Left ventricle myocardium superior (tissue), 1 donor: ENCODE measurements around the gene SPSB1. TPM values are rescaled to one million over a fixed set of nuclear protein-coding genes. Genes with fewer than 3 reads are reported as not detected.

Experiments used
- ATAC-seq: fragments of 200-7000 bp; cut with Tn5 transposase; one replicate; pipeline ENCODE4 v1.9.1; 2020; ENCODE audit warnings: mild to moderate bottlenecking, moderate library complexity
- DNase-seq: peaks from one replicate; pipeline ENCODE4 v3.0.0-alpha.2; 2020
- intact Hi-C: fragments of 100-400 bp; cut with micrococcal nuclease; formaldehyde crosslinking; loops from one replicate; pipeline ENCODE4 v1.11.0; 2022
- total RNA-seq: library from RNA; stranded (reverse); fragmentation: NEBNext Ultra II Directional; extraction: Animal tissue kit (Norgen Biotek cat#: 25700); gene quantifications from one replicate; pipeline ENCODE4 v1.2.1, GENCODE V29; 2021
- donor health status: DM: no; HTN: yes; CAD: no; lungs with severe emphysema.

The SPSB1 gene
- total RNA-seq, 1 donor from 2014 or later, result 13.1 TPM

DNA sequence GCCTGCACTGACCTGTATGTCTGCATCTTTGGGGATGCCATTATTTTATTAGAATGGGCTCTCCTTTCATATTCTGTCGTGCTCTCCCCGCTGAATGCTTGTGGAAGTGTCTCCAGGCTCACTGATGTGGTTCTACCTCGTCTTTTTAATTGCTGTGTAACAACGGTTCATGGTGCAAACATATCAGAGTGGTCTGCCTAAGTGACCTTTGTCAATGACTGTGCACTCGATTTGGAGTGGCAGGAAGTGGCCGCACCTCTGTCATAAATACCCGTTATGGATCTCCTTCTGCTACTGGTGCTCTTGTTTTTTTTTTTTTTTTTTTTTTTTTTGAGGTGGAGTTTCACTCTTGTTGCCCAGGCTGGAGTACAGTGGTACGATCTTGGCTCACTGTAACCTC, 38.3 kb downstream of the SPSB1 start:
- ATAC-seq (no peak), DNase-seq (no peak)
- intact Hi-C loops, result no loop called here

DNA sequence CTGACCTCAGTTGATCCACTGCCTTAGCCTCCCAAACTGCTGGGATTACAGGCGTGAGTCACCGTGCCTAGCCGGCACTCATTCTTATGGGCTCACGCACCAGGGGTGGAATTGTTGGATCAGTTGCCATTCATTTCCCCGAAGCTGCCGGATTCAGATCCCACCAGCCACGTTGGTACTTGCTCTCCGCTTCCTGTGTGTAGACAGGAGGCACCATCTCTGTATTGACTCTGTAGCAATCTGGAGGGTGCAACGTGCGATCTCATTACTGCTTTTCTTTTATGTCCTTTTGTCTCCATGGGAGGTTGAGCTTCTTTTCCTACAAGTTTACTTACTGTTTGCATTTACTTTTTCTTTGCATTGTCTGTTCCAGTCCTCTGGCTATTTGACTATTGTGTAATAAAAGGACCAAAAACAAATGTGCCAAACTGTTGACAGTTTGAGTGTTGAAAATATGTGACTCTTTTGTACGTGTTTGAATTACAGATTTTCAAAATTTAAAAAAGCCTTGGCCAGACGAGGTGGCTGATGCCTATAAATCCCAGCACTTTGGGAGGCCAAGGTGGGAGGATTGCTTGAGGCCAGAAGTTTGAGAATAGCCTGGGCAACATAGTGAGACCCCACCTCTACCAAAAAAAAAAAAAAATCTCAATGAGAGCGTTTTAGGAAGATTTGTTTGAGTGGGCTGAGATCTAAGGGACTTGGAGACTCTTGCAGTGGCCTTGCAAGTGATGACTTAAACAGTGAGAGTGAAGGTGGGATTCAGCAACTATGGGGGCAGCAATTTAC, 39.1 kb downstream of the SPSB1 start:
- DNase-seq, result no peak
- intact Hi-C loops, result no loop called here
- ATAC-seq, result no peak

DNA sequence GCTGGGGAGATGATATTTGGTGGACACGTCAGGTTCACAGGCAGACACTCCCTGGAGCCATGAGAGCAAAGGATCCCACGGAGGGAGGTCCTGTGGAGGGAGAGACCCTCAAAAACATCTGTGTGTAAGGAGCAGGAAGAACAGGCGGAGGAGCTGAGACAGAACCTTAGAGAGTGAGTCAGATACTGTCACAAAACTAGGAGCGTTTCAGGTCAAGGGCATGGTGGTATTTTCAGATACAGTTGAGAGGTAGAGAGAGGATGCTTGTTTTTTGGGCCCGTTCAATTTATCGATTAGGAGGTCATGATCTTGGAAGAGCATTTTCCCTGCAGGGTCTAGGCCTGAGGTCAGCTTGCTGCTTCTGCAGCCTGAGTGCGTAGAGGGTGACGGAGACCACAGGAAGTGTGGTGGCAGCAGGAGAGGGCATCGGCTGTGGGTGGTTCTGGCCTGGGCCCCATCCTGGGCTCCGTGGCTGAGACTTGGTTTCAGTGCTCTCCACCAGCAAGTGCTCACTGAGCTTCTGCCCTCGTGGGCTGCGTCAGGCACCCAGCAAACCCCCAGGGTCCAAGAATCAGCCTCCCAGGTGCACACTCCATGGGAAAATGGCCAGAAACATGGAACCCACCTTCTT, 39.9 kb downstream of the SPSB1 start:
- ATAC-seq, result no peak
- intact Hi-C loops, result no loop called here
- DNase-seq, result no peak

DNA sequence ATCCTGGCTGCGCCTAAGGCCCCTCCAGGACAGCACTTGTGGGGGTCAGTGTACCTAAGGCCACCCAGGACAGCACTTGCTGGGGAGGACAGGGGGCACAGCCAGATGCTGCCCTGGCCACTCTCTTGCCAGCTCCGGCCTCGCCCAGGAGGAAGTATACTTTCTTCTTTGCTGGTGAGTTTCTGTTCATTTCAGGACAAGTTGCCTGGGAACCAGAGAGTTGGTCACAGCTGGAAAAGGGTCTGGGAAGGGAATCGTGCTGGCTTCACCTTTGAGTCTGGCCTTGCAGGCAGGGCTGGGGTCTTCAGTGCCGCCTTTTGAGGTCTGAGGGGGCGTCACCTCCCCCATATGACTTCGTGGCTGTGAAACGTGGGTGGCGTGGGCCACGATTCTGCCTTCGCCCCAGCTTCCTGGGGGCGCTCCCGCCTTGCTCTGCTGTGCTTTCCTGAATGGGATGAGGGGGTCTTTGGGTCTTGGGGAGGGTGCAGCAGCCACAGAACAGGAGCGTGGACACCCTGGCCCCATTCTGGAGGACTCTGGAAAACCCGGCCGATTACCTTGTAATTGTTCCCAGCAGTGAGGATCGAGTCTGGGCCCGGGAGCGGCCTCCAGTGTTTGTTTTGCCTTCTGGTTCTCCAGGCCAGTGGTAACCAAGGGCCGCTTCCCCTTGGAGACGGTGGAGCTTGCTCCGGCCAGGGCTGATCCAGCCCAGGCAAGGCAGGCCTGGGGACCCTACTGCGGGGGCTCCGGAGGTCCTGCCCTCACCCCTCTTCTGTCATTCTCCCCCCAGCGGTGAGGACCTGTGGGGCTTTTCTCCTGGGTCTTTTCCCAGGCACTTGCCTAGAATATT, 45.9 kb downstream of the SPSB1 start:
- DNase-seq (no peak), ATAC-seq (peak; percentile 57)
- intact Hi-C loops, result no loop called here

DNA sequence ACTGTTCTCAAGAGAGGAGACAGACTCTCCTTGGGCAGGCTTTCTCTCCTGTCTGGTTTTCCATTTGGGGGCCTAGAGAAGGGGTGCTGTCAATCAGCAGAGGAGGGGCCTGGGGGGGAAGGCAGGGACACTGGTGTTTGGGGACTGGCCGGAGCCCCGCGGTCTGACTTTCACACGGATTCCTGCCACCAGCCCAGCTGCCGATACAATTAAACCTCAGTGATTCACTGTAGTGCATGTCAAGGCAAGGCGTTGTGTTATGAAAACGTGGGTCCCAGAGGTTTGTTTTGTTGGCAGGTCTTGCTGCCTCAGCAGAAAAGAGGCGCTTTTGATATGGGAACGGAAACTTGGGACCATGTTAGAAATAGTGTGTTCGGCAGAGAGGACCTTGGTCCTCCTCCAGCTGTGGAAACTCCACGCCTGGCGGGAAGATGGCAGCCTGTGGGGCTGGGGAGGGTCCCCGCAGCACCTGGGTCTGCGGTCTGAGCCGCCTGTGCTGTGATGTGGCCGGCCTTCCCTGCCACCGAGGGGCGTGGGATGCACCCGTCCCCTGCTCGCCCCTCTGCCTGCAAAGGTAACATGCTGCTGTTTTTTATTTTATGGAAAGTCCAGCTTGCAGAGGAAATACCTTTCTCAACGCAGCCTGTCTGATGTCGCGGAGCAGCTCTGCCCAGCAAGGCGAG, 47.6 kb downstream of the SPSB1 start:
- DNase-seq (no peak), ATAC-seq (peak; percentile 23)
- intact Hi-C loops, result no loop called here

DNA sequence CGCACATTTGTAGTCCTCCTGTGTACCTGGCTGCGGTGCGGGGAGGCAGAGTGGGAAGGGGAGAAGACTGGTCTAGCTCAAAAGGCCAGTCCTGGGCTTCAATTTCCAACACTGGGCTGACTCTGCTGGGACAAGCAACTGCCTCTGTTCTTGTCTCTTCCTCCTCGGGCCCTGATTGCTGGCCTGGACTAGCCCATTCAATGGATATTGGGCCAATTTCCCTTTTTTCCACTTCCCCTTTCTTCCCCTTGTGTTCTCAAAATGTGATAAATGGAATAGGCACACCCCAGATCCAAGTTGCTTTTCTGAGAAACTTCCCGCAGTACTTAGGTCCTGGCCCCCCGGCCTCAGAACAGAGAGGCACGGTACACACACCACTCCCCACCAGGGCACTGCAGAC, 48.2 kb downstream of the SPSB1 start:
- intact Hi-C loops, result no loop called here
- peak; percentile 18 for ATAC-seq
- DNase-seq, result no peak

DNA sequence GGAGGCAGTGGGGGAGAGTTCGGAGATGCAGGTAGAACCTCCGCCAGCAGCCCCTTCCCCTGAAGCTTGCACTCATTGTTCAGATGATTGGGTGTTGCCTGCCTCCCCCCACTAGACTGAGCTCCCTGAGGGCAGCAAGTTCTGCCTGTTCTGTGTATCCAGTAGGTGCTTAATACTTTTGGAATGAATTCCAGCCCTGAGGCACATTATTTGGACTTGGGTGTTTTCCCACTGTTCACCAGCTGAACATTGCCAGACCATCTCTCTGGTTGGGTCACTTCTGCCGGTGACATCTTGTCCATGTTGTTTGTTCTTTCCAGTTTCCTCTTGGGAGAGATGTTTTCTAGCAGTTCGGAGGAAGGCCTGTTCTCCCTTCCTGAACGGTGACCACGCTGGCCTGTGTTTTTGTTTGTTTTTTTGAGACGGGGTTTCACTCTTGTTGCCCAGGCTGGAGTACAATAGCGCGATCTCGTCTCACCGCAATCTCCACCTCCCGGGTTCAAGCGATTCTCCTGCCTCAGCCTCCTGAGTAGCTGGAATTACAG, 48.7 kb downstream of the SPSB1 start:
- no peak for DNase-seq
- intact Hi-C loops, result no loop called here
- peak; percentile 8 for ATAC-seq

DNA sequence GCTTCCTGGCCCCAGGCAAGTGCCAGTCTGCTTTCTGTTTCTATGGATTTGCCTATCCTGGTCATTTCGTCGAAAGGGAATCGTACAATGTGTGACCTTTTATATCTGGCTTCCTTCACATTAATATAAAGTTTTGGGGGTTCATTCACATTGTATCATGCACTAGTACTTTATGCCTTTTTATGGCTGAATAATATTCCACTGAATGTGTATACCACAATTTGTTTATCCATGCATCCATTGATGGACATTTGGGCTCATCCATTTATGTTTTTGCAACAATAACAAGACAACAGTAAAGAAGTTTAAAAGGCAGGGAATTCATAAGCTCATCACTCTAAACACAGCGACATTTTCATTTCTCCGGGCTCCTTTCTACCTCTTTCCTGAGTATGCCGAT, 50.6 kb downstream of the SPSB1 start:
- DNase-seq, result no peak
- intact Hi-C loops, result no loop called here
- ATAC-seq, result no peak

DNA sequence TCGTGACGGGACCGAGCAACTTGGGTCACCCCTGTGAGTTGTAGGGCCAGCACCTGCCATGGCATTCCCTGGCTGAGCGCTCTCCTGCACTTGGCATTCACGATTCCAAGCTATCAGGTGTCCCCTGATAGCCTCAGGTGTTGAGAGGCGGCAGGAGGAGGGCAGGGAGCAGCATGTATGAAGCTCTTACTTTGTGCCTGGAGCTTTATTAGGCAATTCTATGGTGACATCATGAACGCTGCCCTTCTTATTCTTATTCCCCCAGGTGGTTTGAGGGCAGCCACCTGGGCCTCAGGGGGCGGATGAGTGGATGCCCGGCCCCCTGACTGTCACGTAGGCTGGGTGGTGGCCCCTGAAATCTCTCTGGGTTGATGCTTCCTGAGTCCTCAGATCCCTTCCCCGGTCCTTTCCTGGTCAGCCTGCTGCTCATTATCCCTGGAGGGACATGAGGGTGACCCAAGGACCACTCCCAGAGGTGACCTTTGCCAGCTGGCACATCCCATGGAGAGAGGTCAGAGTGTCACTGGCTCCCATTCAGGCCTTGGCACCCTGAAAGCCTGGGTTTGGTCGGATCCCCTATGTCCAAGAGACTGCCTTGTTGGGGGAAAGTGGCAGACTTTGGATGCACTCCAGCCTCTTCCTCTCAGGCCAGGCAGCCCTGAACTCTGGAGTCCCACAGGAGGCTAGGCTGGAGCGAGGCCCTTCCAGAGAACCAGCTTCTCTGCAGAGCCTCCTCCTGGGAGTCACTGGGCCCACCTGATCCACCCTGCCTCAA, 51.9 kb downstream of the SPSB1 start:
- intact Hi-C loops, result no loop called here
- no peak for DNase-seq
- ATAC-seq, result no peak

DNA sequence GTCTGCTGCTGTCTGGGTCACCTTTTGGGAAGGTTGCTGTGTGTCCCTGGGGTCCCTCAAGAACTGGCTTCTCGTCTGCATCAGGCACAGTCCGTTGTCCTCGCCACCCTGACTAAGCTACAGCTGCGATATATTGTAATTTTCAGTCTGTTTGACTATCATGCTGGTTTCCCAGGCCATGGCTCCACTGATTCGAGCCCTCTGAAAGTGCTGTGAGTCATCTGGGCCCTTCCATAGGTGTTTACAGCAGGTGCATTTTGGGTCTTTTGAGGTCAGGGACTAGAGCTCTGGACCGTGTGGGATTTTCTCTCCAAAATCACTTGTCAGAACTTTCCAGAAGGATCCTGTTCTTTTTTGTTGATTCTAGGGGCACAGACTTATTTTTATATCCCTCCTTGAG, 52.8 kb downstream of the SPSB1 start:
- no peak for DNase-seq
- intact Hi-C loops, result no loop called here
- ATAC-seq, result no peak

DNA sequence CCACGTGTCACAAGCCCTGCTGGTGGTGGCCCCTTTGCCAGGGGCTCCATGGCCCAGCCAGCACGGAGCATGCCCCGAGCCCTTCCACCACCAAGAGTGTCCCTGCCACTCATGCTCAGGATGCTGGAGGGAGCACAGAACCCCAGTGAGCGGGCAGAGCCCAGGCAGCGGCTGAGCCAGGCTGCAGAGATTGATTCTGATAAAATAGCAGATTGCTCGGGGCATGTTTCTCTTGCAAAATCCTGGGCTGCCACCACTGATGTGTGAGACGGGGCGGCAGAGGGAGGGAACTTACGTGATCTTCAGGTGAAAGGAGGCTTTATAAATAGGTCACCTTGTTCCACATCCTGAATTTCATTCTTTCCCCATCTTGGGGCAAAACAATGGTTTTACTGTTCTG, 53.2 kb downstream of the SPSB1 start:
- intact Hi-C loops, result no loop called here
- no peak for DNase-seq
- no peak for ATAC-seq

DNA sequence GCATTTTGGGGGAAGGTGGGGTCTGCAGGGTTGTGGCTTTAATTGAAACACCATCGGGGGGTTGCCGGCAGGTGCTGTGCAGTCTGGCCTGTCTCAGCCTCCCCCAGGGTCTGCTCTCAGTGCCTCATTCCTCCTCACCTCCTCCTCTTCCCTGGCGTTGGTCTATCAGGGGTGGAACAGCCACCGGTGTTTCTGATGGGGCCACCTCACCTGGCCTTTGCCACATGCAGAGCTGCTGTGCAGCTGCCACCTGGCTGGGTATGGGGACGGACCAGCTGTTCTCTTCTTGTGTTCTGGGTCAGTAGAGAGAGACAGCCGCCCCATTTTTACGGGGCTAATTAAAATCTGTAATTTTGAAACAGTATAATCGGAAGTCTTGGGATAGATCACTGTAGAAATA, 53.9 kb downstream of the SPSB1 start:
- intact Hi-C loops, result no loop called here
- no peak for ATAC-seq
- no peak for DNase-seq

DNA sequence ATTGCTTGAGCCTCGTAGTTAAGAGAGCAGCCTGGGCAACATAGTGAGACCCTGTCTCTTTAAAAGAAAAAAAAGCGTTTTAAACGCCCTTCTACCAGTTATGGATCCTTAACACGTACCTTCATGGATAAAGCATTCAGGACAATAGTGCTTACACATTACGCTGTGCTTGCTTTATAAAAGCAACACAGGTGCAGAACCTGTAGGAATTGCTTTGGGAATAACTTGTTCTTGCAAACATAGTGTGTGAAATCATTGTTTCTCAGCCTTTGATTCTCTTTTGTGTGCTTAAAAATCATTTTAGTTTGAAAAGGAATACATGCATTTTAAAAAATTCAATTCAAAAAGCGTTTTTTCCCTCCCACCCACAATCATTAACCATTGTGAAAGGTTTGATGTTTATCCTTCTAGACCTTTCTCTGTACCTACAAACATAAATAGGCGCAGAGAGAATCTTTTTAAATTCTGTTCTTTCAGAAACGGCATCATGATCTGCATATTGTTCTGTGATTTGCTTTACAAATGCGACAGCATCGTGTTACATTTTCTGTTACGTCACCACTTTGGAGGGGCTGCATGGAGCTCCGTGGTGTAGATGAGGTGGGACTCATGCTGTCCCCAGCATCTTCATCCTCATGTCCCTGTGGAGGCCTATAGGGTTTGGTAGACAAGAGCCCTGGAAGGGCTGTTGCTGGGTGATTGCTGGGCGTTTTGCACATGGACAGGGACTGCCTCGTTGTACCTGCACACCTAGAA, 54.6 kb downstream of the SPSB1 start:
- intact Hi-C loops, result no loop called here
- ATAC-seq (no peak), DNase-seq (no peak)

DNA sequence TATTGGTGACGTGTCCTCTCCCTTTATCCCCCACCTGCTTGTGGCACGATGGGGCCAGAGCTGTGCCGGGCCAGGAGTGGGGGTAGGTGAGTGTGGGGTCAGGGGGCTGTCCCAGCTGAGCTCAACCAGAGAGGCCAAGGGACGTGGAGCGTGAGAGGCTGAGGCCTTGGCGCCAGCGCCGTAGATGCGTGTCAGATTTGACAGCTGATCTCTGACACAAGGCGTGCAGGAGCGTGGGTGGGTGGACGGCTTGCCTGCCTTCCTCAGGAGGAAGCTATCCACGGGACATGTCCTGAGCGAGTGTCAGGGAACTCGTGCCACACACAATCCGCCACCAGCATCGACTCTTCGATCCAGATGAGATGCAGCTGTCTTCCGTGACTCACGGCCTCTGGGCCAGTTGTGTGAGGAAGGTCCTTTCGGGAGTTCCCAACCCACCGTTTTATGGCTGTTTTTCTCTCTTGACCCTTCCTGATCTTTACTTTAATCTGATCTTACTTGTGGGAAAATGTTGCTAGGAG, 56.7 kb downstream of the SPSB1 start:
- peak; percentile 45 for ATAC-seq
- peak; percentile 52 for DNase-seq
- intact Hi-C loops, result no loop called here

DNA sequence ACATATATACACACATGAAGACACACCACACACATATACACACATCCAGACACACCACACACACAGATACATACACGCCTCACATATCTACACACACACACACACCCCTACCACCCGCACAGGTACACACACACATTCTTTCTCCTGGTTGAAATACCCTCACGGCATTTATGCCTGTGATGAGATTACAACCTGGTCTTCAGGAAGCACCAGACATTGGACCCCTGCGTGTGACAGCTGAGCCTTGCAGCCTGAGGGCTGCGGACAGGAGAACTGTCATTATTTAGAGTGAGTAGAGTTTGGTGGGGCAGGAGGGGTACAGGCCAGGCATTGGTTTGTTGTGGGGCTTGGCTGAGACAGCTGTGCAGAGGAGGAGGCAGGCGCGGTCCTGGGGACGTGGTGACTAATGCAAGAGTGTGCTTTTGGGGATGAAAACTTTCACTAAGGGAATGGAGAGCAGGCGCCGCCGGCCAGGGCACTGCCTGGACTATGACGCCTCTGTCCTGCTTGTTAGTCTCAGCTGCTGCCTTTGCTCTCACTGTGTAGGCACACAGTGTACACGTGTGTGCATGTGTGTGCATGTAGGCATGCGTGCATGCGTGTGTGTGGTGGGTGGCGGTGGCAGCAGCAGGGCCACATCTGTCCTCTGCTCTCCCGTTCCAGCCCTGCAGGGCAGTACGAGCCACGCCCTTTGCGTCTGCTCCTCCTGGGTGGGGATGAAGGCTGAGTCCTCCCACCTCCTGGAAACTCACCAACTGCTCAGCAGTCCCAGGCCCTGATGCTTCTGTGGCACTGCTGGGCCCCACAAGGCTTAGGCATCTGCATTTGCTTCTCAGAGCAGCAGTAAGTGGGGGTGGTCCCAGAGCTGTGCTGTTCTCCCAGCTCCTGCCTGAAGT, 57.6 kb downstream of the SPSB1 start:
- peak; percentile 77 for ATAC-seq
- peak; percentile 62 for DNase-seq
- intact Hi-C loops, result no loop called here

DNA sequence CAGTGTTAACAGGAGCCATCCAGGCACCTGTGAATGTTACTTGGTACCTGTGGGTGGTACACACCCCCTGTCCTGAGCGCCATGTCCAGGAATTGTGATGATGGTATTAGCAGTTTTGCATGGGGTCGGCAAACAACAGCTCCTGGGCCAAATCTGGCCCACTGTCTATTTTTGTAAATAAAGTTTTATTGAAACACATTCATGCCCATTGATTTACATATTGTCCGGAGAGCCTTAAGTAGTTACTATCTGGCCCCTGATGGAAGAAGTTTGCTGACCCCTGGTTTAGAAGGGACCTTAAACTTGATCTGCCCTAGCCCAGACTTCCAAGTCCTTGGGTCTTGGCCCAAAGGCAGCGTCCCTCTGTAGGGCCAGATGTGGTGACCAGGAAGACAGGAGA, 58.3 kb downstream of the SPSB1 start:
- DNase-seq, result no peak
- ATAC-seq, result no peak

More for the DNA sequence above, 58.3 kb downstream of the SPSB1 start:
- intact Hi-C loops, result no loop called here
